HepG2 (cell line): Measurements from ENCODE around the gene ZDHHC19. TPM values are rescaled to one million over a fixed set of nuclear protein-coding genes. Genes with fewer than 3 reads are reported as not detected.

Experiments
- ARID2 ChIP-seq: sonication (generic); formaldehyde crosslinking; IDR thresholded peaks from 2 replicates; pipeline ENCODE4 v1.8.1; 2022; ENCODE audit warnings: mild to moderate bottlenecking, missing genetic modification reagents, borderline replicate concordance
- DMAP1 ChIP-seq: IDR thresholded peaks from 2 replicates; pipeline ENCODE4 v1.6.1; 2016
- DR1 ChIP-seq: sonication (generic); formaldehyde crosslinking; IDR thresholded peaks from 2 replicates; pipeline ENCODE4 v1.8.0; 2021; ENCODE audit warnings: mild to moderate bottlenecking, missing genetic modification reagents, inconsistent platforms
- FOSL1 ChIP-seq: sonication (generic); formaldehyde crosslinking; IDR thresholded peaks from 2 replicates; pipeline ENCODE4 v1.9.0; 2021; ENCODE audit warnings: missing genetic modification reagents, borderline replicate concordance
- HDAC1 ChIP-seq: sonication (generic); formaldehyde crosslinking; IDR thresholded peaks from 2 replicates; pipeline ENCODE4 v1.5.1; 2020; ENCODE audit warnings: mild to moderate bottlenecking, missing genetic modification reagents
- HDAC2 ChIP-seq: sonication (generic); formaldehyde crosslinking; IDR thresholded peaks from 2 replicates; pipeline ENCODE4 v1.4.0; 2020; ENCODE audit warnings: missing genetic modification reagents
- KDM6A ChIP-seq: IDR thresholded peaks from 2 replicates; pipeline ENCODE4 v1.6.1; 2016; ENCODE audit warnings: low read depth
- MAFF ChIP-seq: IDR thresholded peaks from 2 replicates; pipeline ENCODE4 v1.6.1; 2011; ENCODE audit warnings: low read depth, low read length, improper control_type of control experiment
- PITX1 ChIP-seq: sonication (generic); formaldehyde crosslinking; IDR thresholded peaks from 2 replicates; pipeline ENCODE4 v1.5.1; 2020; ENCODE audit warnings: mild to moderate bottlenecking, missing genetic modification reagents
- POLR2A ChIP-seq, 2 experiments: IDR thresholded peaks; 2 replicates each; pipeline ENCODE4 v1.6.1; 2011; ENCODE audit warnings: low read depth in 2 of 2, low read length in 2 of 2, mild to moderate bottlenecking in 1 of 2, moderate library complexity in 1 of 2; ENCODE audit not compliant: insufficient read depth in 1 of 2
- RELA ChIP-seq: sonication (generic); formaldehyde crosslinking; IDR thresholded peaks from 2 replicates; pipeline ENCODE4 v1.4.0; 2020; ENCODE audit warnings: missing genetic modification reagents
- RFX1 ChIP-seq: fragments of 450-650 bp; IDR thresholded peaks from 2 replicates; pipeline ENCODE4 v1.6.1; 2017
- SNAI1 ChIP-seq: sonication (generic); formaldehyde crosslinking; IDR thresholded peaks from 2 replicates; pipeline ENCODE4 v1.5.0; 2020; ENCODE audit warnings: mild to moderate bottlenecking, missing genetic modification reagents, borderline replicate concordance
- THAP11 ChIP-seq: IDR thresholded peaks from 2 replicates; pipeline ENCODE4 v1.6.1; 2016; ENCODE audit warnings: missing biosample characterization, missing genetic modification reagents
- YY1 ChIP-seq: IDR thresholded peaks from 2 replicates; pipeline ENCODE4 v1.6.1; 2011; ENCODE audit warnings: low read length, low read depth, moderate library complexity, mild to moderate bottlenecking; ENCODE audit not compliant: insufficient read depth, insufficient replicate concordance
- ZBTB7A ChIP-seq: sonication (generic); formaldehyde crosslinking; IDR thresholded peaks from 2 replicates; pipeline ENCODE4 v1.8.0; 2022; ENCODE audit warnings: mild to moderate bottlenecking, missing genetic modification reagents
- ZMYM4 ChIP-seq: sonication (generic); formaldehyde crosslinking; IDR thresholded peaks from 2 replicates; pipeline ENCODE4 v1.8.1; 2023; ENCODE audit warnings: mild to moderate bottlenecking, missing genetic modification reagents
- ZNF101 ChIP-seq: sonication (generic); formaldehyde crosslinking; IDR thresholded peaks from 2 replicates; pipeline ENCODE4 v1.4.0; 2020; ENCODE audit warnings: mild to moderate bottlenecking, low read depth, missing genetic modification reagents, borderline replicate concordance
- ZNF253 ChIP-seq: sonication (generic); formaldehyde crosslinking; IDR thresholded peaks from 2 replicates; pipeline ENCODE4 v1.8.0; 2022; ENCODE audit warnings: mild to moderate bottlenecking, missing genetic modification reagents, borderline replicate concordance
- ZNF451 ChIP-seq: sonication (generic); formaldehyde crosslinking; IDR thresholded peaks from 2 replicates; pipeline ENCODE4 v1.5.0; 2020; ENCODE audit warnings: mild to moderate bottlenecking, missing genetic modification reagents
- ZNF607 ChIP-seq: sonication (generic); formaldehyde crosslinking; IDR thresholded peaks from 2 replicates; pipeline ENCODE4 v1.5.1; 2020; ENCODE audit warnings: missing genetic modification reagents, mild to moderate bottlenecking, borderline replicate concordance
- ZNF672 ChIP-seq: sonication (generic); formaldehyde crosslinking; IDR thresholded peaks from 2 replicates; pipeline ENCODE4 v1.8.1; 2022; ENCODE audit warnings: missing genetic modification reagents
- ZNF724P ChIP-seq: sonication (generic); formaldehyde crosslinking; IDR thresholded peaks from 2 replicates; pipeline ENCODE4 v1.8.0; 2022; ENCODE audit warnings: missing genetic modification reagents, borderline replicate concordance
- ZSCAN21 ChIP-seq: sonication (generic); formaldehyde crosslinking; IDR thresholded peaks from 2 replicates; pipeline ENCODE4 v1.8.0; 2022; ENCODE audit warnings: mild to moderate bottlenecking, missing genetic modification reagents, moderate library complexity, borderline replicate concordance
- polyA plus RNA-seq, 8 experiments: library from polyadenylated mRNA; depleted of rRNA in 3 of 8; stranded (reverse) in 7 of 8; unstranded in 1 of 8; fragments of >200 nt; fragmentation: Illumina TruSeq in 4 of 8; extraction: Trizol in 4 of 8; gene quantifications; 2 replicates each; pipeline versions ENCODE4 v1.2.1 to v1.2.3, GENCODE V29; 2011 to 2016; ENCODE audit warnings: low read depth in 4 of 8, missing spikeins in 1 of 8, mixed read lengths in 1 of 8; ENCODE audit not compliant: insufficient read depth in 1 of 8
- total RNA-seq, 5 experiments: library from RNA; depleted of rRNA; stranded (reverse); fragments of >200 nt; fragmentation: Illumina TruSeq; extraction: Trizol; gene quantifications; 2 replicates each; pipeline ENCODE4 v1.2.3, GENCODE V29; 2016; ENCODE audit warnings: low read depth in 1 of 5
- TF ChIP-seq, protein P1 (sequence below): sonication (generic); formaldehyde crosslinking; IDR thresholded peaks from 2 replicates; pipeline ENCODE4 v1.4.0; 2020; ENCODE audit warnings: missing genetic modification reagents
- TF ChIP-seq, protein P2 (sequence below): sonication (generic); formaldehyde crosslinking; IDR thresholded peaks from 2 replicates; pipeline ENCODE4 v1.4.0; 2020; ENCODE audit warnings: missing genetic modification reagents
- TF ChIP-seq, protein P3 (sequence below): sonication (generic); formaldehyde crosslinking; IDR thresholded peaks from 2 replicates; pipeline ENCODE4 v1.4.0; 2020; ENCODE audit warnings: missing genetic modification reagents

The ZDHHC19 gene
- total and polyA plus RNA-seq, 2 of the 13 experiments (the other 11 are each of a cell fraction or from before 2014, with no cell fraction given): 0.22 to 0.53 TPM

- TF ChIP-seq RELA (CRISPR knock-in tag): no peak
- TF ChIP-seq PITX1 (CRISPR knock-in tag): no peak
- TF ChIP-seq FOSL1 (CRISPR knock-in tag): no peak
- TF ChIP-seq YY1: no peak
- TF ChIP-seq DMAP1 (CRISPR knock-in tag): 0 out of 2 replicates have a peak, but pooled peaks have one; percentile 28
- no peak for TF ChIP-seq ZNF253 (CRISPR knock-in tag)
- no peak for TF ChIP-seq HDAC2 (CRISPR knock-in tag)
- TF ChIP-seq, protein P1, sequence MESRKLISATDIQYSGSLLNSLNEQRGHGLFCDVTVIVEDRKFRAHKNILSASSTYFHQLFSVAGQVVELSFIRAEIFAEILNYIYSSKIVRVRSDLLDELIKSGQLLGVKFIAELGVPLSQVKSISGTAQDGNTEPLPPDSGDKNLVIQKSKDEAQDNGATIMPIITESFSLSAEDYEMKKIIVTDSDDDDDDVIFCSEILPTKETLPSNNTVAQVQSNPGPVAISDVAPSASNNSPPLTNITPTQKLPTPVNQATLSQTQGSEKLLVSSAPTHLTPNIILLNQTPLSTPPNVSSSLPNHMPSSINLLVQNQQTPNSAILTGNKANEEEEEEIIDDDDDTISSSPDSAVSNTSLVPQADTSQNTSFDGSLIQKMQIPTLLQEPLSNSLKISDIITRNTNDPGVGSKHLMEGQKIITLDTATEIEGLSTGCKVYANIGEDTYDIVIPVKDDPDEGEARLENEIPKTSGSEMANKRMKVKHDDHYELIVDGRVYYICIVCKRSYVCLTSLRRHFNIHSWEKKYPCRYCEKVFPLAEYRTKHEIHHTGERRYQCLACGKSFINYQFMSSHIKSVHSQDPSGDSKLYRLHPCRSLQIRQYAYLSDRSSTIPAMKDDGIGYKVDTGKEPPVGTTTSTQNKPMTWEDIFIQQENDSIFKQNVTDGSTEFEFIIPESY (CRISPR knock-in tag): no peak
- TF ChIP-seq POLR2A (IDR thresholded peaks at IDR 0.05; ENCODE audit: insufficient read depth in 1 of 2, low read depth in 2 of 2, low read length in 2 of 2): no peak; a peak in 1 of 4 replicates
- no peak for TF ChIP-seq ZNF101
- 0 out of 2 replicates have a peak, but pooled peaks have one; percentile 16 for TF ChIP-seq ZNF451 (CRISPR knock-in tag)
- TF ChIP-seq, protein P2, sequence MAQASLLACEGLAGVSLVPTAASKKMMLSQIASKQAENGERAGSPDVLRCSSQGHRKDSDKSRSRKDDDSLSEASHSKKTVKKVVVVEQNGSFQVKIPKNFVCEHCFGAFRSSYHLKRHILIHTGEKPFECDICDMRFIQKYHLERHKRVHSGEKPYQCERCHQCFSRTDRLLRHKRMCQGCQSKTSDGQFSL: no peak
- no peak for TF ChIP-seq RFX1
- TF ChIP-seq SNAI1 (CRISPR knock-in tag): no peak
- TF ChIP-seq HDAC1 (CRISPR knock-in tag): 0 out of 2 replicates have a peak, but pooled peaks have one; percentile 14
- peak; percentile 48; the same call in 1 of the 2 replicates for TF ChIP-seq ZBTB7A (CRISPR knock-in tag)
- TF ChIP-seq ARID2 (CRISPR knock-in tag): no peak
- no peak for TF ChIP-seq DR1 (CRISPR knock-in tag)
- TF ChIP-seq ZMYM4 (CRISPR knock-in tag): no peak
- TF ChIP-seq ZNF607 (CRISPR knock-in tag): peak; percentile 39; the same call in 1 of the 2 replicates
- no peak for TF ChIP-seq ZNF672
- TF ChIP-seq ZSCAN21 (CRISPR knock-in tag): no peak
- TF ChIP-seq, protein P3, sequence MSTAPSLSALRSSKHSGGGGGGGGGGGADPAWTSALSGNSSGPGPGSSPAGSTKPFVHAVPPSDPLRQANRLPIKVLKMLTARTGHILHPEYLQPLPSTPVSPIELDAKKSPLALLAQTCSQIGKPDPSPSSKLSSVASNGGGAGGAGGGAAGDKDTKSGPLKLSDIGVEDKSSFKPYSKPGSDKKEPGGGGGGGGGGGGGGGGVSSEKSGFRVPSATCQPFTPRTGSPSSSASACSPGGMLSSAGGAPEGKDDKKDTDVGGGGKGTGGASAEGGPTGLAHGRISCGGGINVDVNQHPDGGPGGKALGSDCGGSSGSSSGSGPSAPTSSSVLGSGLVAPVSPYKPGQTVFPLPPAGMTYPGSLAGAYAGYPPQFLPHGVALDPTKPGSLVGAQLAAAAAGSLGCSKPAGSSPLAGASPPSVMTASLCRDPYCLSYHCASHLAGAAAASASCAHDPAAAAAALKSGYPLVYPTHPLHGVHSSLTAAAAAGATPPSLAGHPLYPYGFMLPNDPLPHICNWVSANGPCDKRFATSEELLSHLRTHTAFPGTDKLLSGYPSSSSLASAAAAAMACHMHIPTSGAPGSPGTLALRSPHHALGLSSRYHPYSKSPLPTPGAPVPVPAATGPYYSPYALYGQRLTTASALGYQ (CRISPR knock-in tag): no peak
- TF ChIP-seq ZNF724P (CRISPR knock-in tag): no peak
- TF ChIP-seq THAP11 (CRISPR knock-in tag): no peak
- no peak for TF ChIP-seq MAFF
- TF ChIP-seq KDM6A: no peak
Measured at GRCh38 chr3:196216089-196216564, 4.9 kb upstream of the ZDHHC19 start, which contains the start of gene SLC51A (continued).
